Loucy (cell line): ENCODE measurements around the gene ABCC3.

Experiments used
- H2AFZ ChIP-seq: fragments of 200-600 bp; sonication (generic); 2 replicates; pipeline ENCODE4 v1.6.0; 2016; ENCODE audit warnings: antibody characterized with exemption, mild to moderate bottlenecking, low read length, moderate library complexity
- H3F3A ChIP-seq: fragments of 200-600 bp; 2 replicates; pipeline ENCODE4 v1.6.0; 2016; ENCODE audit warnings: antibody characterized with exemption, low read depth, mild to moderate bottlenecking
- H3K27me3 ChIP-seq: fragments of 200-600 bp; sonication (generic); 2 replicates; pipeline ENCODE4 v1.6.1; 2014; ENCODE audit warnings: low read length, mild to moderate bottlenecking; ENCODE audit not compliant: insufficient read depth, poor library complexity, severe bottlenecking
- H3K36me3 ChIP-seq: fragments of 200-600 bp; sonication (generic); 2 replicates; pipeline ENCODE4 v1.6.1; 2016; ENCODE audit warnings: low read length; ENCODE audit not compliant: insufficient read depth
- H3K4me1 ChIP-seq: fragments of 200-600 bp; sonication (generic); 2 replicates; pipeline ENCODE4 v1.5.1; 2014; ENCODE audit warnings: low read length, mild to moderate bottlenecking; ENCODE audit not compliant: insufficient read depth, poor library complexity, severe bottlenecking
- H3K4me2 ChIP-seq: fragments of 200-600 bp; sonication (generic); 2 replicates; pipeline ENCODE4 v1.6.0; 2014; ENCODE audit warnings: antibody characterized with exemption, low read length, low read depth, mild to moderate bottlenecking; ENCODE audit not compliant: poor library complexity, severe bottlenecking
- H3K4me3 ChIP-seq: fragments of 200-600 bp; sonication (generic); 2 replicates; pipeline ENCODE4 v1.5.1; 2014; ENCODE audit warnings: low read length, mild to moderate bottlenecking, mixed read lengths; ENCODE audit not compliant: poor library complexity, severe bottlenecking
- H3K79me2 ChIP-seq: fragments of 200-600 bp; sonication (generic); 2 replicates; pipeline ENCODE4 v1.6.1; 2014; ENCODE audit warnings: low read length; ENCODE audit not compliant: insufficient read depth
- H3K9ac ChIP-seq: fragments of 200-600 bp; sonication (generic); 2 replicates; pipeline ENCODE4 v1.6.0; 2014; ENCODE audit warnings: mild to moderate bottlenecking, low read depth, low read length, moderate library complexity; ENCODE audit not compliant: poor library complexity, severe bottlenecking
- H3K9me2 ChIP-seq: fragments of 200-600 bp; sonication (generic); replicated peaks from 2 replicates; pipeline ENCODE4 v1.6.1; 2016; ENCODE audit warnings: low read depth, low read length, mixed read lengths
- H3K9me3 ChIP-seq: fragments of 200-600 bp; sonication (generic); 2 replicates; pipeline ENCODE4 v1.6.1; 2014; ENCODE audit warnings: mild to moderate bottlenecking, antibody characterized with exemption, low read length, low read depth; ENCODE audit not compliant: insufficient read depth
- H4K20me1 ChIP-seq: fragments of 200-600 bp; sonication (generic); 2 replicates; pipeline ENCODE4 v1.6.0; 2014; ENCODE audit warnings: antibody characterized with exemption, low read length, mild to moderate bottlenecking; ENCODE audit not compliant: insufficient read depth, poor library complexity, severe bottlenecking
- EZH2phosphoT487 ChIP-seq: fragments of 200-600 bp; IDR thresholded peaks from 2 replicates; pipeline ENCODE4 v1.6.1; 2018; ENCODE audit warnings: antibody characterized with exemption, mild to moderate bottlenecking, moderate library complexity, borderline replicate concordance
- TF ChIP-seq, protein P1 (sequence below): fragments of 200-600 bp; sonication (generic); conservative IDR thresholded peaks from 2 replicates; pipeline ENCODE4 v1.5.1; 2014; ENCODE audit warnings: mild to moderate bottlenecking, antibody characterized with exemption, low read length

ABCC3 gene

DNA sequence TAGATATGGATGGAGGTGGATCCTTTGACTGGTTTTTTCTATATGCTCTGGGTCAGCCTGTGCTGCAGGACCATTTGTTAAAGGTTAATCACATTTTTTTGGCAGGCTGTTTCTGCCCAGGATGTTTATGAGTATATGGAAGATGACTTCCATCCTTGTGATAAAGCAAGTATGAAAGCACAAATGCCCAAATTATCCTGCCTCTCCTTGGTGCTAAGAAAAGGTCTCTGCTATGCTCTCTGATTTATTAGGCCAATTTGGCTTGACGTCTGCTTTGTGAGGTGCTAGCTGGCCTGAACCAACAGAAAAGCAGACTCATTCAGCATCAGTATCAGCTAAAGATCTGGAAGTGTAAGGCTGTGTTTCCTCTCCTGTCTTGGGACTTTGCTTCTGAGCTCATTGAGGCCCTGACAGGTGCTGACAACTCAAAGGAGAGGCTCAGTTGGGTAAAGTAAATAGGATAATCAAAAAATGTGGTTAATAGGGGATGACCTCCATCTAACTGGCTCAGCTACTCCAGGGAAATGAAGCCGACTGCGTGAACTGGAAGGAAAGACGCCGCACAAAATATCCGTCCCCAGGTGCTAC lies 57.9 kb downstream of the ABCC3 start:
- Histone ChIP-seq H3K4me2 (no peak overlapping the region), H4K20me1 (no peaks in the 10 kb centered on the region), H3K9me3 (no peaks in the 10 kb centered on the region), H3K9me2 (no peaks in the 10 kb centered on the region), H3F3A (no peaks in the 10 kb centered on the region), H3K4me3 (no peak overlapping the region), H3K9ac (no peak overlapping the region), H3K27me3 (no peaks in the 10 kb centered on the region), H2AFZ (no peak overlapping the region), H3K4me1 (peaks cover 4% of the 10 kb centered on the region), H3K79me2 (no peaks in the 10 kb centered on the region), H3K36me3 (peaks cover 38% of the 10 kb centered on the region; the same call in 1 of the 2 replicates)
- TF ChIP-seq, protein P1, sequence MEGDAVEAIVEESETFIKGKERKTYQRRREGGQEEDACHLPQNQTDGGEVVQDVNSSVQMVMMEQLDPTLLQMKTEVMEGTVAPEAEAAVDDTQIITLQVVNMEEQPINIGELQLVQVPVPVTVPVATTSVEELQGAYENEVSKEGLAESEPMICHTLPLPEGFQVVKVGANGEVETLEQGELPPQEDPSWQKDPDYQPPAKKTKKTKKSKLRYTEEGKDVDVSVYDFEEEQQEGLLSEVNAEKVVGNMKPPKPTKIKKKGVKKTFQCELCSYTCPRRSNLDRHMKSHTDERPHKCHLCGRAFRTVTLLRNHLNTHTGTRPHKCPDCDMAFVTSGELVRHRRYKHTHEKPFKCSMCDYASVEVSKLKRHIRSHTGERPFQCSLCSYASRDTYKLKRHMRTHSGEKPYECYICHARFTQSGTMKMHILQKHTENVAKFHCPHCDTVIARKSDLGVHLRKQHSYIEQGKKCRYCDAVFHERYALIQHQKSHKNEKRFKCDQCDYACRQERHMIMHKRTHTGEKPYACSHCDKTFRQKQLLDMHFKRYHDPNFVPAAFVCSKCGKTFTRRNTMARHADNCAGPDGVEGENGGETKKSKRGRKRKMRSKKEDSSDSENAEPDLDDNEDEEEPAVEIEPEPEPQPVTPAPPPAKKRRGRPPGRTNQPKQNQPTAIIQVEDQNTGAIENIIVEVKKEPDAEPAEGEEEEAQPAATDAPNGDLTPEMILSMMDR: no peak
- no peak for TF ChIP-seq EZH2phosphoT487

DNA sequence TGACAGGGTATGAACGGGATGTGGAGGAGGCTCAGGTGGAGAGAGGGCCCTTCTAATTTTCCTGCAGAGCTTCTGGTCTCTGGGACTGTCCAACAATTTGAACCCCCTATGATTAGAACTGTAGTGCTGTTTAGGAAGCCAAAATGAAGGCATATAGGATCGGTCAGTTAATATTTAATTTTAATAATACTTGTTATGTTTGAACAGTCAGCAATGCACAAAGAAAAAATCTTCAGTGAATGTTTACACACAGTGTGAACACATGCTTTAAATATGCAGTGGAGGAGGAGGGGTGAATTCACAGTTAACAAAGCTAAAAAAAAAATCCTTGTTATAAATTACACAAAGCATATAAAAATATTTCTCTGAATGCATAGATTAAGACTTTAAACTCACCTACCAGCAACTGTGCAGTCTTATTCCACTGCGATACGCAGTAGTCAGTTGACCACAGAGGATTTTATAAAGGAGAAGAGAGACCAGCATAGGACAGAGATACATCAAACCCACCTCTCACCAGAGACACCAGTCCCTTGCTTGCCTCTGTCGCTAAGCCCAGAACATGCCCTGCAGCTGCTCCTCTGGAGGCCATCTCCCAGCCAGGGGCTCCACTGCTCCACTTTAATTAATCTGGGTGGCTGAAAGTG lies 58.5 kb downstream of the ABCC3 start:
- Histone ChIP-seq H3K27me3 (no peaks in the 10 kb centered on the region), H3K36me3 (peaks cover 44% of the 10 kb centered on the region; the same call in 1 of the 2 replicates), H3K4me3 (no peak overlapping the region), H2AFZ (no peak overlapping the region), H3K9me3 (no peaks in the 10 kb centered on the region), H4K20me1 (no peaks in the 10 kb centered on the region), H3K4me1 (peaks cover 4% of the 10 kb centered on the region), H3F3A (no peaks in the 10 kb centered on the region), H3K4me2 (no peak overlapping the region), H3K9me2 (no peaks in the 10 kb centered on the region), H3K9ac (no peak overlapping the region), H3K79me2 (no peaks in the 10 kb centered on the region)
- TF ChIP-seq, protein P1: no peak
- no peak for TF ChIP-seq EZH2phosphoT487

DNA sequence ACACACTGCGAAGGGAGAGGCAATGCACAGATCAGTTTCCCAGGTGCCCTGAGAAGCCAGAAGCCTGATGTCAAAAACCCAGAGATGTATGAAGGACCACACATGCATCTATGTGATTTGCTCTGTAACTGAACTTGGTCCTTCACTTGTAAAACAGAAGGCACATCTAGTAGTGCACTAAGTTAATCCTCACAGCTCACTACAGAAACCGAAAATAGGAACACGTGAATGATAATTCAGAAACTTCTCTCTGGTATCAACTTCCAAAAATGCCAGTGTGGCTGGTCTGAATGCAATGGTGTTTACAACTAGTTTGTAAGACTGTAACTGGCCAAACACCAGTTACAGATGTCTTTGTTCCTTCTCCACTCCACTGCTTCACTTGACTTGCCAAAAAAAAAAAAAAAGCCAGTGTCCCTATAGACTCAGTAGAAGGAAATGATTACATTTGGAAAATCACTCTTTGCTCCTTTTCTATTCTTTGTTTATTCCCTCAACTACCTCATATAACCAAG lies 61.7 kb downstream of the ABCC3 start:
- Histone ChIP-seq H3K27me3 (no peaks in the 10 kb centered on the region), H3F3A (no peaks in the 10 kb centered on the region), H2AFZ (no peak overlapping the region), H3K9me3 (no peaks in the 10 kb centered on the region), H3K4me2 (no peak overlapping the region), H3K36me3 (peaks cover 58% of the 10 kb centered on the region), H4K20me1 (peaks cover 2% of the 10 kb centered on the region), H3K79me2 (0 out of 2 replicates have a peak, but pooled peaks cover 1% of the 10 kb centered on the region), H3K4me3 (no peak overlapping the region), H3K9ac (no peak overlapping the region), H3K9me2 (no peaks in the 10 kb centered on the region), H3K4me1 (peaks cover 5% of the 10 kb centered on the region)
- TF ChIP-seq, protein P1: no peak
- no peak for TF ChIP-seq EZH2phosphoT487
